ENCODE measurements around the gene RAB11FIP4. TPM values are rescaled to one million over a fixed set of nuclear protein-coding genes. Genes with fewer than 3 reads are reported as not detected.

The RAB11FIP4 gene
- polyA plus RNA-seq, 1 of the 3 experiments (the other 2 are of a cell fraction), result 9.4 TPM

GRCh38 chr17:31523862-31524730 is 132.6 kb downstream of the RAB11FIP4 start:
- POLR2A ChIA-PET, result no interaction called here
- TF ChIP-seq TAF1 (IDR thresholded peaks at IDR 0.05; ENCODE audit: borderline replicate concordance, low read depth, low read length), result no peak
- TF ChIP-seq EZH2phosphoT487 (IDR thresholded peaks at IDR 0.05; ENCODE audit: borderline replicate concordance, low read depth), result no peak

DNA sequence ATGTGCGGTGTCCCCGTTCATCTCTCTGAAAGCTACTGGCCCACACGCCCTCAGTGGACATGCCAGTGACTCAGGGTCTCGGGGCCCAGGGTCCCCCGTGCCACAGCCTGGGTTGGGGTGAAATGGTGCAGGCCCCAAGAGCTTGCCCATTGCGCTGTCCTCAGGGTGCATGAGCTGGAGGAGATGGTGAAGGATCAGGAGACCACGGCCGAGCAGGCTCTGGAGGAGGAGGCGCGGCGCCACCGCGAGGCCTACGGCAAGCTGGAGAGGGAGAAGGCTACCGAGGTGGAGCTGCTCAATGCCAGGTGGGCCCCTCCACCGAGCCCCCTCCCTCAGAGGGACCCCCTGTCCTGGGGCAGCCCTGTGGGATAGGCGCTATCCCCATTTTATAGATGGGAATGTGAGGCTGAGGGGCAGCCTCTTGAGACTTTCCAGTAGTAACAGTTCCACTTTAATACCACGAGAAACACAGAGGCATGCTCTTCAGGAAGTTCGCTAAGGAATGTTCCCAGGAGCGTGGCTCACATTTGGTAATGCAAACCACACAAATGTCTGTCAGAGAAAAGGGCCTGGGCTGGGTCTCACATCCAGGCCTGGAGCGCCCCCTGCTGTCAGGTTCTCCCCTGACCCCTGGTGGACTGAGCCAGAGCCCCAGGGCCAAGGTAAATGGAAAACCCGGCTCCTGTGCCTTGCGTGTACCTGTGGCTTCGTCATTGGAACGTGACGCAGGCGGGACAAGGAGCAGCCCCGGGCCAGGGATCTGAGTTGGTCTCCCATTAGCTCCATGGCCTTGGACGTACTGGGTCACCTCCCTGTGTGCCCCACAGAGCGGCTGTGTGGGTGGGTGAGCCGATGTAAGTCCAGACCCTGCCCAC is 133.7 kb downstream of the RAB11FIP4 start:
- peaks cover 7% of the 10 kb centered on the region for H3F3A ChIP-seq (replicated peaks; ENCODE audit: insufficient read depth)
- 0 out of 4 replicates have a peak overlapping the region, but pooled peaks of 1 of the 2 experiments have one; percentile 18 for H3K27ac ChIP-seq (ENCODE audit: low read depth in 2 of 2, low read length in 1 of 2)
- H3K9me3 ChIP-seq, result no peaks in the 10 kb centered on the region
- 73% methylated on average over 20 of the region's 31 CpGs for WGBS (ENCODE audit: low lambda C conversion rate)
- H2AFZ ChIP-seq (ENCODE audit: low read depth), result no peak overlapping the region
- DNase-seq, result peak; percentile 91
- no peaks in the 10 kb centered on the region for H3K79me2 ChIP-seq (ENCODE audit: insufficient read depth)
- no peaks in the 10 kb centered on the region for H3K36me3 ChIP-seq (replicated peaks in 1 of 2; ENCODE audit: control insufficient read depth in 1 of 2, insufficient read depth in 2 of 2, low read length in 1 of 2)
- peaks cover 3 to 12% of the 10 kb centered on the region in 2 experiments; a peak in 1 of 4 replicates for H3K4me1 ChIP-seq (ENCODE audit: control insufficient read depth in 1 of 2, insufficient read depth in 2 of 2, low read depth in 1 of 2, low read length in 1 of 2)
- ChIA-PET POLR2A (no interaction called here), CTCF (interaction anchor here (0.6 to 12.9 kb wide), 34 partner anchors 9 to 1021 kb away, joined by 3 to 137 read pairs (median 4); partner anchors contain the start of gene RAB11FIP4)
- no peak overlapping the region; a peak in 1 of 4 replicates for H3K4me3 ChIP-seq (ENCODE audit: low read depth in 2 of 2, low read length in 1 of 2)
- no peak overlapping the region for H3K4me2 ChIP-seq
- H4K20me1 ChIP-seq (ENCODE audit: insufficient read depth), result no peaks in the 10 kb centered on the region
- H3K9ac ChIP-seq, result no peak overlapping the region
- H3K27me3 ChIP-seq (ENCODE audit: insufficient read depth), result no peaks in the 10 kb centered on the region
- no peaks in the 10 kb centered on the region for H3K9me2 ChIP-seq
- TF ChIP-seq, protein P1, sequence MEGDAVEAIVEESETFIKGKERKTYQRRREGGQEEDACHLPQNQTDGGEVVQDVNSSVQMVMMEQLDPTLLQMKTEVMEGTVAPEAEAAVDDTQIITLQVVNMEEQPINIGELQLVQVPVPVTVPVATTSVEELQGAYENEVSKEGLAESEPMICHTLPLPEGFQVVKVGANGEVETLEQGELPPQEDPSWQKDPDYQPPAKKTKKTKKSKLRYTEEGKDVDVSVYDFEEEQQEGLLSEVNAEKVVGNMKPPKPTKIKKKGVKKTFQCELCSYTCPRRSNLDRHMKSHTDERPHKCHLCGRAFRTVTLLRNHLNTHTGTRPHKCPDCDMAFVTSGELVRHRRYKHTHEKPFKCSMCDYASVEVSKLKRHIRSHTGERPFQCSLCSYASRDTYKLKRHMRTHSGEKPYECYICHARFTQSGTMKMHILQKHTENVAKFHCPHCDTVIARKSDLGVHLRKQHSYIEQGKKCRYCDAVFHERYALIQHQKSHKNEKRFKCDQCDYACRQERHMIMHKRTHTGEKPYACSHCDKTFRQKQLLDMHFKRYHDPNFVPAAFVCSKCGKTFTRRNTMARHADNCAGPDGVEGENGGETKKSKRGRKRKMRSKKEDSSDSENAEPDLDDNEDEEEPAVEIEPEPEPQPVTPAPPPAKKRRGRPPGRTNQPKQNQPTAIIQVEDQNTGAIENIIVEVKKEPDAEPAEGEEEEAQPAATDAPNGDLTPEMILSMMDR (IDR thresholded peaks at IDR 0.05), result peak; percentile 89
- 0 out of 2 replicates have a peak, but pooled peaks have one; percentile 8 for TF ChIP-seq NRF1 (IDR thresholded peaks at IDR 0.05; ENCODE audit: low read depth, low read length)
- TF ChIP-seq RFX5 (IDR thresholded peaks at IDR 0.05; ENCODE audit: low read length), result no peak
- TF ChIP-seq MXI1 (IDR thresholded peaks at IDR 0.05; ENCODE audit: low read depth, low read length), result peak; percentile 60; the same call in 1 of the 2 replicates
- TF ChIP-seq, protein P2, sequence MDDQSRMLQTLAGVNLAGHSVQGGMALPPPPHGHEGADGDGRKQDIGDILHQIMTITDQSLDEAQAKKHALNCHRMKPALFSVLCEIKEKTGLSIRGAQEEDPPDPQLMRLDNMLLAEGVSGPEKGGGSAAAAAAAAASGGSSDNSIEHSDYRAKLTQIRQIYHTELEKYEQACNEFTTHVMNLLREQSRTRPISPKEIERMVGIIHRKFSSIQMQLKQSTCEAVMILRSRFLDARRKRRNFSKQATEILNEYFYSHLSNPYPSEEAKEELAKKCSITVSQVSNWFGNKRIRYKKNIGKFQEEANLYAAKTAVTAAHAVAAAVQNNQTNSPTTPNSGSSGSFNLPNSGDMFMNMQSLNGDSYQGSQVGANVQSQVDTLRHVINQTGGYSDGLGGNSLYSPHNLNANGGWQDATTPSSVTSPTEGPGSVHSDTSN (IDR thresholded peaks at IDR 0.05), result no peak
- TF ChIP-seq EZH2phosphoT487 (IDR thresholded peaks at IDR 0.05; ENCODE audit: borderline replicate concordance, low read depth), result no peak
- no peak for TF ChIP-seq TAF1 (IDR thresholded peaks at IDR 0.05; ENCODE audit: borderline replicate concordance, low read depth, low read length)
- no peak for TF ChIP-seq ELF1 (IDR thresholded peaks at IDR 0.05)
- TF ChIP-seq, protein P3, sequence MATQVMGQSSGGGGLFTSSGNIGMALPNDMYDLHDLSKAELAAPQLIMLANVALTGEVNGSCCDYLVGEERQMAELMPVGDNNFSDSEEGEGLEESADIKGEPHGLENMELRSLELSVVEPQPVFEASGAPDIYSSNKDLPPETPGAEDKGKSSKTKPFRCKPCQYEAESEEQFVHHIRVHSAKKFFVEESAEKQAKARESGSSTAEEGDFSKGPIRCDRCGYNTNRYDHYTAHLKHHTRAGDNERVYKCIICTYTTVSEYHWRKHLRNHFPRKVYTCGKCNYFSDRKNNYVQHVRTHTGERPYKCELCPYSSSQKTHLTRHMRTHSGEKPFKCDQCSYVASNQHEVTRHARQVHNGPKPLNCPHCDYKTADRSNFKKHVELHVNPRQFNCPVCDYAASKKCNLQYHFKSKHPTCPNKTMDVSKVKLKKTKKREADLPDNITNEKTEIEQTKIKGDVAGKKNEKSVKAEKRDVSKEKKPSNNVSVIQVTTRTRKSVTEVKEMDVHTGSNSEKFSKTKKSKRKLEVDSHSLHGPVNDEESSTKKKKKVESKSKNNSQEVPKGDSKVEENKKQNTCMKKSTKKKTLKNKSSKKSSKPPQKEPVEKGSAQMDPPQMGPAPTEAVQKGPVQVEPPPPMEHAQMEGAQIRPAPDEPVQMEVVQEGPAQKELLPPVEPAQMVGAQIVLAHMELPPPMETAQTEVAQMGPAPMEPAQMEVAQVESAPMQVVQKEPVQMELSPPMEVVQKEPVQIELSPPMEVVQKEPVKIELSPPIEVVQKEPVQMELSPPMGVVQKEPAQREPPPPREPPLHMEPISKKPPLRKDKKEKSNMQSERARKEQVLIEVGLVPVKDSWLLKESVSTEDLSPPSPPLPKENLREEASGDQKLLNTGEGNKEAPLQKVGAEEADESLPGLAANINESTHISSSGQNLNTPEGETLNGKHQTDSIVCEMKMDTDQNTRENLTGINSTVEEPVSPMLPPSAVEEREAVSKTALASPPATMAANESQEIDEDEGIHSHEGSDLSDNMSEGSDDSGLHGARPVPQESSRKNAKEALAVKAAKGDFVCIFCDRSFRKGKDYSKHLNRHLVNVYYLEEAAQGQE (IDR thresholded peaks at IDR 0.05; ENCODE audit: low read depth, low read length), result no peak
- no peak for TF ChIP-seq NFIC (IDR thresholded peaks at IDR 0.05; ENCODE audit: borderline replicate concordance)
- TF ChIP-seq GATA2 (CRISPR knock-in tag; IDR thresholded peaks at IDR 0.05), result no peak
- TF ChIP-seq POLR2AphosphoS5 (IDR thresholded peaks at IDR 0.05; ENCODE audit: low read depth, low read length), result no peak
- no peak for TF ChIP-seq MEF2A (IDR thresholded peaks at IDR 0.05; ENCODE audit: borderline replicate concordance, low read depth)
- no peak for TF ChIP-seq FOXJ3 (CRISPR knock-in tag; IDR thresholded peaks at IDR 0.05)
- no peak for TF ChIP-seq RCOR1 (IDR thresholded peaks at IDR 0.05; ENCODE audit: low read length)
- peak; percentile 70; the same call in 1 of the 2 replicates for TF ChIP-seq MAX (IDR thresholded peaks at IDR 0.05; ENCODE audit: low read depth)

More at GRCh38 chr17:31523862-31524730, 132.6 kb downstream of the RAB11FIP4 start:
- DNase-seq, result no peak
- CTCF ChIA-PET, result interaction anchor here (0.6 to 12.9 kb wide), 24 partner anchors 10 to 1022 kb away, joined by 3 to 137 read pairs (median 5); partner anchors contain the start of gene RAB11FIP4
- no peaks in the 10 kb centered on the region for H3K36me3 ChIP-seq (replicated peaks in 1 of 2; ENCODE audit: control insufficient read depth in 1 of 2, insufficient read depth in 2 of 2, low read length in 1 of 2)
- no peak overlapping the region for H3K27ac ChIP-seq (ENCODE audit: low read depth in 2 of 2, low read length in 1 of 2)
- H2AFZ ChIP-seq (ENCODE audit: low read depth), result no peak overlapping the region
- 93% methylated on average over 8 of the region's 14 CpGs for WGBS (ENCODE audit: low lambda C conversion rate)
- no peaks in the 10 kb centered on the region for H4K20me1 ChIP-seq (ENCODE audit: insufficient read depth)
- H3K4me3 ChIP-seq (ENCODE audit: low read depth in 2 of 2, low read length in 1 of 2), result no peak overlapping the region; a peak in 1 of 4 replicates
- H3K9me3 ChIP-seq, result no peaks in the 10 kb centered on the region
- peaks cover 7% of the 10 kb centered on the region for H3F3A ChIP-seq (replicated peaks; ENCODE audit: insufficient read depth)
- H3K27me3 ChIP-seq (ENCODE audit: insufficient read depth), result no peaks in the 10 kb centered on the region
- H3K4me2 ChIP-seq, result no peak overlapping the region
- no peaks in the 10 kb centered on the region for H3K79me2 ChIP-seq (ENCODE audit: insufficient read depth)
- no peaks in the 10 kb centered on the region for H3K9me2 ChIP-seq
- H3K9ac ChIP-seq, result no peak overlapping the region
- H3K4me1 ChIP-seq (ENCODE audit: control insufficient read depth in 1 of 2, insufficient read depth in 2 of 2, low read depth in 1 of 2, low read length in 1 of 2), result peaks cover 3 to 12% of the 10 kb centered on the region in 2 experiments; a peak in 1 of 4 replicates
